GM19025 (cell line): ENCODE measurements around the gene SLC35F3.
"Not testable (repeated sequence)": the region's sequence is repeated elsewhere in the genome, so short reads cannot be mapped to it uniquely, and the experiment has no call there.

ENCODE experiments used
- ATAC-seq: cut with Tn5 transposase; IDR thresholded peaks from one replicate; pipeline ENCODE4 v1.9.1; 2021; ENCODE audit warnings: mild to moderate bottlenecking, low read depth, moderate library complexity; ENCODE audit not compliant: unreplicated experiment

SLC35F3 gene

GRCh38 chr1:234093741-234094140 lies 189.3 kb downstream of the SLC35F3 start:
- ATAC-seq, result no peak

DNA sequence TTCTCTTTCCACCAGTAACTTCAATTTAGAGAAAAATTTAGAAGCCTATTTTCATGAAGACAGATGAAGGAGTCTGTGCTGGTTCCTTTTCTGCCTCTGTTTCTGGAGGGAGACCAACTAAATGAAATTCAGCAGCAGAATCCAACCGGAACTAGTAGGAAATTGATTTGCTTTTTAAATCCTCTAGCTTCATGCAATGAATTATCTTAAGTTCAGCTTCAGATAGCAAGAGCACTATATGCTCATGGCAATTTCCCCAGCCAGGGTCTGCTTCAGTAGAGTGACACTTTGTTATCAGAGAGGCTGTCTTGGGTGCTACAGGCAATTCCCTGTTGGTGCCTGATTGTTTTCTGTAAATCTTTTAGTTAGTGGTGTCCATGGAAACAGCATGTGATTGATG lies 189.7 kb downstream of the SLC35F3 start:
- ATAC-seq, result no peak

DNA sequence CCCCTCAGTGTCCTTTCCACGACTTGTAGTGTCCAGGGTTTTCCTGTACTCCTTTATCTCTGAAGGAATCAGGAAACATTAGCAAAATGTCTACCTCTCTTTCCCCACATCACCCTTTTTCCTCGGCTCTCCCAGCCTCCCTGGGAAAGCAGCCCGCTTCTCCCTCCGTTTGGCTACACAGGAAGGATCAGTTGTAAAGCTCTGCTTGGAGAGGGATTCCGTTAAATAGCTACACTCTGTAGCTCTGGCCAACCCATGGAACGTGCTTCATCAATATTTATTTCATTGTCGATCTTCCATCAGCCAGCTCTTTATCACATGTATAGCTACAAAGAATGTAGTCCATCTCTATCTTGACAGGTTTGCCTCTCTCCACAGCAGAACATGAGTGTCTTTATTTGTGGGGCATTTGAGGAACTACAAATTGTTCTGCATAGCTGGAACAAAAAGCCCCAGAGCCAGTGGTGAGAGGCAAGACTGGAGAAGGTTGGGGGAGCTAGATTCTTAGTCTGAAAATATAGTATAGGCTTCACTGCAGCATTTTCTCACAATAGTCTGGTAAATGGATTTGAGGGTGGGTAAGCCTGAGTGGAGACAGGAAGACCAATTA lies 191.8 kb downstream of the SLC35F3 start:
- ATAC-seq, result no peak

- no peak for ATAC-seq
Measured at GRCh38 chr1:234102583-234102982, 198.1 kb downstream of the SLC35F3 start.

DNA sequence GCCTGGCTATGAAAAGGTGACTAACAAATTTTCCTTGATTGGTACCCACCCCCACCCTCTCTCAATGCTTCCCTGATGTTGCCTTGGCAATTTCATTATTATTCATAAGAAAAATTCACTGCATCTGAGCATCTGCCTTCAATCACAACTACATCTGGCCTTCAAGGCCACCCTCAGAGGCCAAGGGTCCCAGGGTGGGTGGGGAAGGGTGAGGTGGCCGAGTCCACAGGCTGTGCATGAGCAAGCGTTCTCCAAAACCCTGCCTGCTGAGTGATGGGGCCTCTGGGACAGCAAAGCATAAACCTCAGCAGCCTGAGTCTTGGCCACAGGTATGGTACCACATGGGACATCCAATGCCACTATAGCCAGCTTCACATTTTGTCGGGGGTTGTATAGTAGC lies 198.7 kb downstream of the SLC35F3 start:
- no peak for ATAC-seq

DNA sequence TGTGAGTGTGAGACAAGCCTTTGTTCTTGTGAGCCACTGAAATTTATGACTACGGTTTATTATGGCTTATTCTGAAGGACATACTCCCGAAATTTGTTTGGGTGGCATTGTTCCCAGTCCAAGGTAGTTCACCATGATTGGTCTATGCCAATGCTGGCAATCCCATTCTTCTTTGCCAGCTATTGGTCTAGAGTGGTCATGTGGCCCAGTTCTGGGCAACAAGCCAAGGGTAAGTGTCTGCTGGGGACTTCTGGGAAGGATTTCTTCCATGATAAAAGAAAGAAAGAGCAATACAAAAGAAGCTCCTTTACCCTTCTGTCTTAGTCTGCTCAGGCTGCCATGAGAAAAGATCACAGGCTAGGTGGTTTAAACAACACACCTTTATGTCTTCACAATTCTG lies 201.6 kb downstream of the SLC35F3 start:
- ATAC-seq, result no peak

DNA sequence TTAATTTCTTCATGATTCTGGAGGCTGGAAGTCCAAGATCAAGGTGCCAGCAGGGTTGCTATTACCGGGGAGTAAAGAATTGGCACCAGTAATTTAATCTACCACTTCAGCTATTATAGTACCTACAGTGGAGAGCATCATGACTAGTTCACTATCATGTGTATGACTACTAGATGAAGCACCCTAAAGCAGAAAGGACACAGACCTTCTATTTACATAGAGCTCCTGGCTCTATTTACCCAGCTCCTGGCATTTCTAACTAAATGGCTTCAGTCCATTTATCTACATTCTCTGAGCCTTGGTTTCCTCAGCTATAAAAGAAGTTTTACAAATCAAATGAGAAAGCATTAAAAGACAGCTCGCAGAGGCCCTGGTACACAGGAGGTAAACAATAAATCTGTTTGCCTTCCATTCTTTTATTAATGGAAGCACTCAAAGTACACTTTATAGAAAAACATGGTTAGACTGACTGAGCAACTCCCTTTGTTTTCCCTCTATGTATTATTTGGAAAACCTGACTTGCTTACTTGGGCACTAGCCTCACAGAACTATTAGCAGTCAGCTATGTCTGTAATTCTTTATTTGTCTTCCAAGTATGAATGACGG lies 203.0 kb downstream of the SLC35F3 start:
- ATAC-seq, result no peak

DNA sequence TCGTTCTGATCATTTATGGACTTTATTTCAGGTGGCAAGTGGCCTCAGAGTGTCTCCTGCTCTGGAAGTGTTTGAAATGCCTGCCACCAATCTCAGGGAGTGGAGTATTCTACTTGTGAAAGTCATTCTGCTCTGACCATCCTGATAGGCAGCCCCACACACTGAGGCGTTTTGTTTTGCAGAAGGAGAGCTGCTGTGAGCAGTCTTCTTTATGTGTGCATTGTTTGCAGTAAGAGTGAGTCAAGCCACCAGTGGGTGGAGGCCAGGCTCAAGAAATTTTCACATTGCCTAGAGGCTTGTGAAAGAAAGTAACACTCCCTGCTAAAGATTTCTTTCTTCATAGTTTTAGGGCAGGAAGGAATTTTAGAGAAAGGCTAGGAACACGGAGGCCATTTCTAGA lies 204.4 kb downstream of the SLC35F3 start:
- no peak for ATAC-seq

GRCh38 chr1:234109840-234110239 lies 205.4 kb downstream of the SLC35F3 start:
- no peak for ATAC-seq

DNA sequence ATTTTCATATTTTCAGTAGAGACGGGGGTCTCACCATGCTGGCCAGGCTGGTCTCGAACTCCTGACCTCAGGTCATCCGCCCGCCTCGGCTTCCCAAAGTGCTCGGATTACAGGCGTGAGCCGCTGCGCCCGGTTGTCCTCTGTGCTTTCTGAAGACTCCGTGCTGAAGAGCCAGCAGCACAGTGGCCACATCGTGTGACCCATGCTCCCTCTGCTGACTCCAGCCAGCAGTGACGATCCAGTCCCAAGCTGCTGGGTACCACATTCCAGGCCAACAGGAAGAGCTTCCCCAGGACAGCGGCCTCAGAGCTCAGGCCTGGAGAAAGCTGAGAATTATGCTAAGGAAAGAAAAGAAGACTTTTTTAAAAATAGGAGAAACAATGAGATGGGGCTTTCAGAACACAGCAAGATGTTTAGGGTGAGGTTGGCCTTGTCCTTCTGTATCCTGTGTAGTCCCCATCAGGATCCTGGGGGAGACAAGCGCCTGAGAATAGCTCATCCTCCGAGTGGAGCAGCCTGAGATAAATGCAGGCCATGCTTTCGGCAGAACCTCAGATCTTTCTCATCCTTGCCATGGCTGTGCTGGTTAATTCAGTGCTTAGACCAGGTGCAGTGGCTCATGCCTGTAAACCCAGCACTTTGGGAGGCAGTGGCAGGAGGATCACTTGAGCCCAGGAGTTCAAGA lies 207.1 kb downstream of the SLC35F3 start:
- ATAC-seq, result no peak

- no peak for ATAC-seq
Measured at GRCh38 chr1:234114648-234115307, 210.3 kb downstream of the SLC35F3 start.

- no peak for ATAC-seq
Measured at GRCh38 chr1:234118911-234119310, 214.4 kb downstream of the SLC35F3 start.

DNA sequence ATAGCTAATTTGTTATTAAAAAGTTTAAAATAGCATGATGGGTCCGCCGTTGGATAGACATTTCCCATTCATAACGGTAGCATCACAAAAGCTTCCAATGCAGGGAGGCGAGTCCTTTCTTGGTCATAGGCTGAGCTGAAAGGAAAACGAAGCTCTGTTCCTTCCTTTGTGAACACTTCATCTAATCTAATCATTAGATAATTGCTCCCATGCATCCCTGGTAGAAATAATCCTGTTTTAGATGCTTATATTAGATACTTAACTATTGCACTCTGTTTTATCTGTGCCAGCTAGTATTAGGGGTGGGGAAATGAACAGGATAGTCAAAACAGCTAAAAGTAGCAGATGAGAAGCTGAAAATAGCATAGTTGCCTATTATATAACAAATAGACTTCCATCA lies 215.0 kb downstream of the SLC35F3 start:
- ATAC-seq, result no peak

GRCh38 chr1:234120327-234120944 lies 216.0 kb downstream of the SLC35F3 start:
- ATAC-seq, result no peak

- ATAC-seq, result not testable (repeated sequence)
Measured at GRCh38 chr1:234121659-234122058, 217.2 kb downstream of the SLC35F3 start.

DNA sequence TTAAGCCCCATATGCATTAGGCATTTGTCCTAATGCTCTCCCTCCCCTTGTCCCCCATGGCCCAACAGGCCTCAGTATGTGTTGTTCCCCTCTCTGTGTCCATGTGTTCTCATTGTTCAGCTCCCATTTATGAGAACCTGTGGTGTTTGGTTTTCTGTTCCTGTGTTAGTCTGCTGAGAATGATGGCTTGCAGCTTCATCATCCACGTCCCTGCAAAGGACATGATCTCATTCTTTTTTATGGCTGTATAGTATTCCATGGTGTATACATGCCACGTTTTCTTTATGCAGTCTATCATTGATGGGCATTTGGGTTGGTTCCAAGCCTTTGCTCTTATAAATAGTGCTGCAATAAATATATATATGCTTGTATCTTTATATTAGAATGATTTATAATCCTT lies 218.1 kb downstream of the SLC35F3 start:
- not testable (repeated sequence) for ATAC-seq

DNA sequence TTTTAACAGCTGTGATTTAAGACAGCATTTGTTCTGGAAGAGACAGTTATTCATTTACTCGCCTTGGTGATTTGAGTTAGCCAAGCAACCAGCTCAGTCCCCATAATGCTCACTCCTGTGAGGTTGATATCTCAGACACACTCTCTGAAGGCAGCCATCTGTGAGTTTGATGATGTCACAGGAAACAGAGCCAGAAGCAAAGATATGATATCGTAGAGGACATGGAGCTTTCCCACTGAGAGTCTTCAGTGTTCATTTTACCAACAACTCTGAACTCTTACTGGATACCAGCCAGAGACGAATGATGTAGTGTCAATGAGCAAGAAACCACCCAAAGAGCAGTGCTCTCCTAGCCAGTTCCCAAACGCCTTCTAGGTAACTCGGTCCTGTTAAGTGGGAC lies 219.4 kb downstream of the SLC35F3 start:
- no peak for ATAC-seq

GRCh38 chr1:234125283-234125682 lies 220.8 kb downstream of the SLC35F3 start:
- ATAC-seq, result no peak

DNA sequence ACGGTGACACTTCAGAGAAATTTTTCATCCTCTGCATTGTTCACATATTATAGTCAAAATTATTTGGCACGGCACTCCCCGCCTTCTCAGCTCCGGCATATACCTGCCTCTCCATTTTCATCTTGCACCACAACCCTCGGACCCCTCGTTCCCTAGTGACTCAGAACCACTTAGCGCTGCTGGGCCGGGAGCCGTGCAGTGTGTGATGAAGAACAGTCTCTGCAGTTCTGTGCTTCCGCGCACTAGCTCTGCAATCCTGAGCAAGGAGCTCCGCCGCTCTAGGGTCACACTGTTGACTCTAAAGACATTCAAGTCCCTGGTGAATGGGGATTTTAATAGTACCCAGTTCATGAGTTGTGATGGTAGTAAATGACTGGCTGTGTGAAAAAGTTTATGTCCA lies 221.2 kb downstream of the SLC35F3 start:
- no peak for ATAC-seq

- ATAC-seq, result no peak
Measured at GRCh38 chr1:234127026-234127671, 222.7 kb downstream of the SLC35F3 start.

GRCh38 chr1:234132795-234133194 lies 228.3 kb downstream of the SLC35F3 start:
- ATAC-seq, result no peak
